Measurements from ENCODE around the gene WFDC6.

The WFDC6 gene

DNA sequence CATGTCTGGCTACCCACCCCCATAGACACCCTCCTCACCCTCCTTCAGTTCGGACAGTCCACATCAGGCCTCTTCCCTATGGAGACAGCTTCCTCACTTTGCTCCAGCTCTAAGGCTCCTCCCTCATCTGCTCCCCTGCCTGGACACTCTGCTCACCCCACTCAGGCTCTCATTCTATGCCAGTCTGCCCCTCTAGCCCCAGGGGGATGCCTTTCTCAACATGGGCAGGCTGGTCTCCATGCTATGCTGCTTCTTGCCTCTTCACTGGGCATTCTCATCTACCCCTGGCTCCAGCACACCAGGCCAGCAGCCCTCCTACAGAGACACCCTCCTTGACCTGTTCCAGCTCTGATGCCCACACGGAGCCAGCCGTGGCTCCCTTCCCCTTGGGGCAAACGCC is 39.9 kb upstream of the WFDC6 start, which contains the start of gene WFDC8:
WFDC8 (minus strand) TSS at position 101 of the 400 bp plus-strand sequence; CDS start at position 64, 37 bp downstream.
- no peaks in the 10 kb centered on the region for H3K9me3 ChIP-seq (ENCODE audit: control insufficient read depth, insufficient read depth, low read depth, low read length)
- no peaks in the 10 kb centered on the region for H3K36me3 ChIP-seq (ENCODE audit: control insufficient read depth in 2 of 2, insufficient read depth in 1 of 2, low read length in 2 of 2)
- H3K4me3 ChIP-seq (ENCODE audit: low read depth, low read length): no peak within 1 kb of the TSS
- TF ChIP-seq, protein P1, sequence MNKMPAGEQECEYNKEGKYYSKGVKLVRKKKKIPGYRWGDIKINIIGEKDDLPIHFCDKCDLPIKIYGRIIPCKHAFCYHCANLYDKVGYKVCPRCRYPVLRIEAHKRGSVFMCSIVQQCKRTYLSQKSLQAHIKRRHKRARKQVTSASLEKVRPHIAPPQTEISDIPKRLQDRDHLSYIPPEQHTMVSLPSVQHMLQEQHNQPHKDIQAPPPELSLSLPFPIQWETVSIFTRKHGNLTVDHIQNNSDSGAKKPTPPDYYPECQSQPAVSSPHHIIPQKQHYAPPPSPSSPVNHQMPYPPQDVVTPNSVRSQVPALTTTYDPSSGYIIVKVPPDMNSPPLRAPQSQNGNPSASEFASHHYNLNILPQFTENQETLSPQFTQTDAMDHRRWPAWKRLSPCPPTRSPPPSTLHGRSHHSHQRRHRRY (tag by site-specific recombination; IDR thresholded peaks at IDR 0.05): no peak
- TF ChIP-seq, protein P2, sequence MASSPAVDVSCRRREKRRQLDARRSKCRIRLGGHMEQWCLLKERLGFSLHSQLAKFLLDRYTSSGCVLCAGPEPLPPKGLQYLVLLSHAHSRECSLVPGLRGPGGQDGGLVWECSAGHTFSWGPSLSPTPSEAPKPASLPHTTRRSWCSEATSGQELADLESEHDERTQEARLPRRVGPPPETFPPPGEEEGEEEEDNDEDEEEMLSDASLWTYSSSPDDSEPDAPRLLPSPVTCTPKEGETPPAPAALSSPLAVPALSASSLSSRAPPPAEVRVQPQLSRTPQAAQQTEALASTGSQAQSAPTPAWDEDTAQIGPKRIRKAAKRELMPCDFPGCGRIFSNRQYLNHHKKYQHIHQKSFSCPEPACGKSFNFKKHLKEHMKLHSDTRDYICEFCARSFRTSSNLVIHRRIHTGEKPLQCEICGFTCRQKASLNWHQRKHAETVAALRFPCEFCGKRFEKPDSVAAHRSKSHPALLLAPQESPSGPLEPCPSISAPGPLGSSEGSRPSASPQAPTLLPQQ (tag by site-specific recombination; IDR thresholded peaks at IDR 0.05): no peak
- TF ChIP-seq, protein P3, sequence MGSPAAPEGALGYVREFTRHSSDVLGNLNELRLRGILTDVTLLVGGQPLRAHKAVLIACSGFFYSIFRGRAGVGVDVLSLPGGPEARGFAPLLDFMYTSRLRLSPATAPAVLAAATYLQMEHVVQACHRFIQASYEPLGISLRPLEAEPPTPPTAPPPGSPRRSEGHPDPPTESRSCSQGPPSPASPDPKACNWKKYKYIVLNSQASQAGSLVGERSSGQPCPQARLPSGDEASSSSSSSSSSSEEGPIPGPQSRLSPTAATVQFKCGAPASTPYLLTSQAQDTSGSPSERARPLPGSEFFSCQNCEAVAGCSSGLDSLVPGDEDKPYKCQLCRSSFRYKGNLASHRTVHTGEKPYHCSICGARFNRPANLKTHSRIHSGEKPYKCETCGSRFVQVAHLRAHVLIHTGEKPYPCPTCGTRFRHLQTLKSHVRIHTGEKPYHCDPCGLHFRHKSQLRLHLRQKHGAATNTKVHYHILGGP (tag by site-specific recombination; IDR thresholded peaks at IDR 0.05): no peak
- TF ChIP-seq ZNF654 (tag by site-specific recombination; IDR thresholded peaks at IDR 0.05; ENCODE audit: low read depth) (no peak), ZNF473 (tag by site-specific recombination; IDR thresholded peaks at IDR 0.05) (no peak), SP7 (tag by site-specific recombination; IDR thresholded peaks at IDR 0.05) (no peak), ZNF354C (tag by site-specific recombination; IDR thresholded peaks at IDR 0.05; ENCODE audit: borderline replicate concordance, low read depth) (no peak)
- TF ChIP-seq, protein P4, sequence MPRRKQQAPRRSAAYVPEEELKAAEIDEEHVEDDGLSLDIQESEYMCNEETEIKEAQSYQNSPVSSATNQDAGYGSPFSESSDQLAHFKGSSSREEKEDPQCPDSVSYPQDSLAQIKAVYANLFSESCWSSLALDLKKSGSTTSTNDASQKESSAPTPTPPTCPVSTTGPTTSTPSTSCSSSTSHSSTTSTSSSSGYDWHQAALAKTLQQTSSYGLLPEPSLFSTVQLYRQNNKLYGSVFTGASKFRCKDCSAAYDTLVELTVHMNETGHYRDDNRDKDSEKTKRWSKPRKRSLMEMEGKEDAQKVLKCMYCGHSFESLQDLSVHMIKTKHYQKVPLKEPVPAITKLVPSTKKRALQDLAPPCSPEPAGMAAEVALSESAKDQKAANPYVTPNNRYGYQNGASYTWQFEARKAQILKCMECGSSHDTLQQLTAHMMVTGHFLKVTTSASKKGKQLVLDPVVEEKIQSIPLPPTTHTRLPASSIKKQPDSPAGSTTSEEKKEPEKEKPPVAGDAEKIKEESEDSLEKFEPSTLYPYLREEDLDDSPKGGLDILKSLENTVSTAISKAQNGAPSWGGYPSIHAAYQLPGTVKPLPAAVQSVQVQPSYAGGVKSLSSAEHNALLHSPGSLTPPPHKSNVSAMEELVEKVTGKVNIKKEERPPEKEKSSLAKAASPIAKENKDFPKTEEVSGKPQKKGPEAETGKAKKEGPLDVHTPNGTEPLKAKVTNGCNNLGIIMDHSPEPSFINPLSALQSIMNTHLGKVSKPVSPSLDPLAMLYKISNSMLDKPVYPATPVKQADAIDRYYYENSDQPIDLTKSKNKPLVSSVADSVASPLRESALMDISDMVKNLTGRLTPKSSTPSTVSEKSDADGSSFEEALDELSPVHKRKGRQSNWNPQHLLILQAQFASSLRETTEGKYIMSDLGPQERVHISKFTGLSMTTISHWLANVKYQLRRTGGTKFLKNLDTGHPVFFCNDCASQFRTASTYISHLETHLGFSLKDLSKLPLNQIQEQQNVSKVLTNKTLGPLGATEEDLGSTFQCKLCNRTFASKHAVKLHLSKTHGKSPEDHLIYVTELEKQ (tag by site-specific recombination; IDR thresholded peaks at IDR 0.05; ENCODE audit: borderline replicate concordance): no peak
- H3K27ac ChIP-seq (ENCODE audit: extremely low read depth, low read depth, low read length): no peak within 1 kb of the TSS
- POLR2A ChIA-PET: no interaction called here
- CTCF ChIA-PET: interaction anchor here (0.8 to 1.4 kb wide), 2 partner anchors 13 to 191 kb away, joined by 3 to 5 read pairs; no protein-coding TSS in a partner anchor
- no peaks in the 10 kb centered on the region for H3K4me1 ChIP-seq (ENCODE audit: control insufficient read depth, insufficient read depth, low read length)

DNA sequence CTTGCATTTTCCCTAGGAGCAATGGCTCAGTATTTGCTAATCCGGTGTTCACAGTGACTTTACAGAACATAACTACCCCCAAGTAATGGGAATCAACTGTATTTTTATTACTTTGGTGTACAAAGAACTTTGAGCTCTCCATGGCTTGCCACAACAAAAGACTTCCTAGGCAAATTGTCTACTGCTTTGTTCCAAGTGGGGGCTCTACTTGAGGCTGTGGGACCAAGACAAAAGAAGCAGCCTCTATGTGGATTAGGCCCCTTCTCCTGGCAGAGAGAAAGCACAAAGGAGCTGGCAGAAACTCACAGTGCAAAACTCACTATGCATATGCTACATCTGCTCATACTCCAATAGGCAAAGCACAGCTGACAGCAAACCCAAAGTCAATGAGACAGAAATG is 38.9 kb upstream of the WFDC6 start:
- ChIA-PET CTCF (interaction anchor here (0.7 kb wide), 1 partner anchor 51 kb away, joined by 3 read pairs; no protein-coding TSS in a partner anchor), POLR2A (no interaction called here)
- H3K36me3 ChIP-seq (ENCODE audit: control insufficient read depth in 2 of 2, insufficient read depth in 1 of 2, low read length in 2 of 2): no peaks in the 10 kb centered on the region
- no peak overlapping the region for H3K4me3 ChIP-seq (ENCODE audit: low read depth, low read length)
- H3K9me3 ChIP-seq (ENCODE audit: control insufficient read depth, insufficient read depth, low read depth, low read length): no peaks in the 10 kb centered on the region
- H3K27ac ChIP-seq (ENCODE audit: extremely low read depth, low read depth, low read length): no peak overlapping the region
- H3K4me1 ChIP-seq (ENCODE audit: control insufficient read depth, insufficient read depth, low read length): no peaks in the 10 kb centered on the region
- TF ChIP-seq ZNF221 (tag by site-specific recombination; IDR thresholded peaks at IDR 0.05; ENCODE audit: borderline replicate concordance): no peak
- TF ChIP-seq EGR2 (tag by site-specific recombination; IDR thresholded peaks at IDR 0.05; ENCODE audit: low read depth): no peak
- TF ChIP-seq ZBTB20 (tag by site-specific recombination; IDR thresholded peaks at IDR 0.05): no peak
- TF ChIP-seq SCRT2 (tag by site-specific recombination; IDR thresholded peaks at IDR 0.05): no peak
- no peak for TF ChIP-seq ZNF2 (tag by site-specific recombination; IDR thresholded peaks at IDR 0.05)
- TF ChIP-seq GLIS2 (tag by site-specific recombination; IDR thresholded peaks at IDR 0.05): no peak
- no peak for TF ChIP-seq KLF7 (tag by site-specific recombination; IDR thresholded peaks at IDR 0.05; ENCODE audit: borderline replicate concordance)
- TF ChIP-seq ZBTB1 (tag by site-specific recombination; IDR thresholded peaks at IDR 0.05): no peak
- no peak for TF ChIP-seq ZNF514 (tag by site-specific recombination; IDR thresholded peaks at IDR 0.05)
- TF ChIP-seq, protein P4 (tag by site-specific recombination; IDR thresholded peaks at IDR 0.05; ENCODE audit: borderline replicate concordance): no peak
- TF ChIP-seq ZNF549 (tag by site-specific recombination; IDR thresholded peaks at IDR 0.05): no peak
- TF ChIP-seq, protein P5, sequence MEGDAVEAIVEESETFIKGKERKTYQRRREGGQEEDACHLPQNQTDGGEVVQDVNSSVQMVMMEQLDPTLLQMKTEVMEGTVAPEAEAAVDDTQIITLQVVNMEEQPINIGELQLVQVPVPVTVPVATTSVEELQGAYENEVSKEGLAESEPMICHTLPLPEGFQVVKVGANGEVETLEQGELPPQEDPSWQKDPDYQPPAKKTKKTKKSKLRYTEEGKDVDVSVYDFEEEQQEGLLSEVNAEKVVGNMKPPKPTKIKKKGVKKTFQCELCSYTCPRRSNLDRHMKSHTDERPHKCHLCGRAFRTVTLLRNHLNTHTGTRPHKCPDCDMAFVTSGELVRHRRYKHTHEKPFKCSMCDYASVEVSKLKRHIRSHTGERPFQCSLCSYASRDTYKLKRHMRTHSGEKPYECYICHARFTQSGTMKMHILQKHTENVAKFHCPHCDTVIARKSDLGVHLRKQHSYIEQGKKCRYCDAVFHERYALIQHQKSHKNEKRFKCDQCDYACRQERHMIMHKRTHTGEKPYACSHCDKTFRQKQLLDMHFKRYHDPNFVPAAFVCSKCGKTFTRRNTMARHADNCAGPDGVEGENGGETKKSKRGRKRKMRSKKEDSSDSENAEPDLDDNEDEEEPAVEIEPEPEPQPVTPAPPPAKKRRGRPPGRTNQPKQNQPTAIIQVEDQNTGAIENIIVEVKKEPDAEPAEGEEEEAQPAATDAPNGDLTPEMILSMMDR (tag by site-specific recombination; IDR thresholded peaks at IDR 0.05): no peak
